Uterus (tissue), 4 donors: Measurements from ENCODE around the gene APBB3. TPM values are rescaled to one million over a fixed set of nuclear protein-coding genes. Genes with fewer than 3 reads are reported as not detected.
A peak's percentile ranks its signal among the peaks of the same experiment; 100 is the strongest.

ENCODE experiments used
- DNase-seq, 2 donors: peaks; one replicate each; pipeline ENCODE4 v3.0.0-alpha.2; 2019 to 2020
- H3K27ac ChIP-seq, 2 donors: fragments of 200-600 bp; sonication (generic); 1 replicate in 1 of 2; 2 replicates in 1 of 2; pipeline ENCODE4 v1.5.1; 2016 to 2018
- H3K27me3 ChIP-seq, 2 donors: fragments of 200-600 bp; sonication (generic); one replicate each; pipeline ENCODE4 v1.5.1; 2018 to 2019; ENCODE audit warnings: control low read depth in 1 of 2
- H3K36me3 ChIP-seq, 2 donors: fragments of 200-600 bp; sonication (generic); one replicate each; pipeline ENCODE4 v1.5.1; 2019; ENCODE audit warnings: control low read depth in 1 of 2
- H3K4me1 ChIP-seq, 2 donors: fragments of 200-600 bp; sonication (generic); one replicate each; pipeline ENCODE4 v1.5.1; 2018 to 2019; ENCODE audit warnings: control low read depth in 1 of 2
- H3K4me3 ChIP-seq, 2 donors: fragments of 200-600 bp; sonication (generic); 1 replicate in 1 of 2; 2 replicates in 1 of 2; pipeline ENCODE4 v1.5.1; 2018 to 2019; ENCODE audit warnings: mild to moderate bottlenecking in 1 of 2
- H3K9me3 ChIP-seq, 2 donors: fragments of 200-600 bp; sonication (generic); one replicate each; pipeline ENCODE4 v1.5.1; 2019; ENCODE audit warnings: control low read depth in 1 of 2
- POLR2A ChIP-seq, 2 donors: fragments of 450-650 bp; IDR thresholded peaks; one replicate each; pipeline ENCODE4 v1.6.1; 2016; ENCODE audit warnings: antibody characterized with exemption in 2 of 2, mild to moderate bottlenecking in 1 of 2, moderate library complexity in 1 of 2
- intact Hi-C: fragments of 100-400 bp; cut with DNase I; formaldehyde crosslinking; loops from one replicate; pipeline ENCODE4 v1.15.1; 2023; ENCODE audit warnings: low total_unique reads
- total RNA-seq, 4 donors: library from RNA; depleted of rRNA in 3 of 4; stranded (reverse); fragments of >200 nt in 3 of 4; gene quantifications; one replicate each; pipeline versions ENCODE4 v1.1.0 to v1.2.4, GENCODE V29; 2014 to 2023
- TF ChIP-seq, protein P1 (sequence below), 4 experiments: fragments of 200-600 bp in 2 of 4; fragments of 450-650 bp in 2 of 4; sonication (generic) in 2 of 4; IDR thresholded peaks; one replicate each; pipeline ENCODE4 v1.5.1; 2016 to 2019; ENCODE audit warnings: antibody characterized with exemption in 4 of 4, mild to moderate bottlenecking in 2 of 4, moderate library complexity in 1 of 4
- donor health status: DM: yes; HTN: yes; CAD: no.

APBB3 gene
- 10 to 100 TPM in 3 of 4 donors, 1 to 10 TPM in 1; 6.5 to 54.7 (median 27.4) TPM for total RNA-seq

- Histone ChIP-seq H3K27ac (peak within 1 kb of the TSS; percentile 81 to 94), H3K4me1 (peaks cover 8 to 17% of the 10 kb centered on the region in 2 donors), H3K36me3 (no peaks in the 10 kb centered on the region), H3K9me3 (no peaks in the 10 kb centered on the region), H3K4me3 (peak within 1 kb of the TSS; percentile 52 to 82), H3K27me3 (no peaks in the 10 kb centered on the region)
- intact Hi-C loops, result no loop called here
- TF ChIP-seq, protein P1, sequence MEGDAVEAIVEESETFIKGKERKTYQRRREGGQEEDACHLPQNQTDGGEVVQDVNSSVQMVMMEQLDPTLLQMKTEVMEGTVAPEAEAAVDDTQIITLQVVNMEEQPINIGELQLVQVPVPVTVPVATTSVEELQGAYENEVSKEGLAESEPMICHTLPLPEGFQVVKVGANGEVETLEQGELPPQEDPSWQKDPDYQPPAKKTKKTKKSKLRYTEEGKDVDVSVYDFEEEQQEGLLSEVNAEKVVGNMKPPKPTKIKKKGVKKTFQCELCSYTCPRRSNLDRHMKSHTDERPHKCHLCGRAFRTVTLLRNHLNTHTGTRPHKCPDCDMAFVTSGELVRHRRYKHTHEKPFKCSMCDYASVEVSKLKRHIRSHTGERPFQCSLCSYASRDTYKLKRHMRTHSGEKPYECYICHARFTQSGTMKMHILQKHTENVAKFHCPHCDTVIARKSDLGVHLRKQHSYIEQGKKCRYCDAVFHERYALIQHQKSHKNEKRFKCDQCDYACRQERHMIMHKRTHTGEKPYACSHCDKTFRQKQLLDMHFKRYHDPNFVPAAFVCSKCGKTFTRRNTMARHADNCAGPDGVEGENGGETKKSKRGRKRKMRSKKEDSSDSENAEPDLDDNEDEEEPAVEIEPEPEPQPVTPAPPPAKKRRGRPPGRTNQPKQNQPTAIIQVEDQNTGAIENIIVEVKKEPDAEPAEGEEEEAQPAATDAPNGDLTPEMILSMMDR (IDR thresholded peaks at IDR 0.05), result peak in 1 of 4 experiments; percentile 29
- peak; percentile 76 to 88 for TF ChIP-seq POLR2A (IDR thresholded peaks at IDR 0.05)
- DNase-seq, result peak; percentile 97 to 98
Measured at GRCh38 chr5:140564196-140565023, at the start of gene APBB3, which contains the start of gene SLC35A4. TSS of gene APBB3 (minus strand) at chr5:140564598. CDS start at chr5:140564245, 353 bp downstream. TSS of gene SLC35A4 (plus strand) at chr5:140564828. CDS start at chr5:140567170, 2,342 bp downstream.

- H3K4me1 ChIP-seq, result no peaks in the 10 kb centered on the region
- H3K36me3 ChIP-seq, result no peaks in the 10 kb centered on the region
- H3K4me3 ChIP-seq, result no peak overlapping the region
- DNase-seq, result no peak
- no peaks in the 10 kb centered on the region for H3K27me3 ChIP-seq
- intact Hi-C loops, result no loop called here
- no peak overlapping the region for H3K27ac ChIP-seq
- H3K9me3 ChIP-seq, result no peaks in the 10 kb centered on the region
- no peak for TF ChIP-seq POLR2A (IDR thresholded peaks at IDR 0.05)
- TF ChIP-seq, protein P1 (IDR thresholded peaks at IDR 0.05), result no peak
Measured at GRCh38 chr5:140611020-140611521, 46.7 kb upstream of the APBB3 start.

GRCh38 chr5:140609126-140609525, 44.7 kb upstream of the APBB3 start:
- H3K36me3 ChIP-seq, result no peaks in the 10 kb centered on the region
- TF ChIP-seq, protein P1 (IDR thresholded peaks at IDR 0.05), result no peak
- no peak for TF ChIP-seq POLR2A (IDR thresholded peaks at IDR 0.05)
- no peaks in the 10 kb centered on the region for H3K27me3 ChIP-seq
- DNase-seq, result peak in 1 of 2 donors; percentile 32
- no peaks in the 10 kb centered on the region for H3K4me1 ChIP-seq
- no peaks in the 10 kb centered on the region for H3K9me3 ChIP-seq
- intact Hi-C loops, result no loop called here
- H3K27ac ChIP-seq, result no peak overlapping the region
- H3K4me3 ChIP-seq, result no peak overlapping the region

DNA sequence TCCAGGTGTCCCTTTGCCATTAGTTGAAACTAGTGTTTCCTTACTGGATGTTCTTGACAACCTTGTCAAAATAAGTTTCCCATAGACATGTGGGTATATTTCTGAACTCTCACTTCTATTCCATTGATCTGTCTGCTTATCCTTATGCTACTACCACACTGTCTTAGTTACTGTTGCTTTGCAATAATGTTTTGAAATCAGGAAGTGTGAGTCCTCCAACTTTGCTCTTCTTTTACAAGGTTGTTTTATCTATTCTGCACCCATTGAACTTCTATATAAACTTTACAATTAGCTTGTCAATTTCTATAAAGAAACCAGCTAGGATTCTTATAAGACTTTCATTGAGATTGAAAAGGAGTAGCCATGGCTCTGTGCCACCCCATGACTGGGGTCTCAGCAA, 44.3 kb upstream of the APBB3 start:
- H3K27me3 ChIP-seq, result no peaks in the 10 kb centered on the region
- no peaks in the 10 kb centered on the region for H3K9me3 ChIP-seq
- H3K36me3 ChIP-seq, result no peaks in the 10 kb centered on the region
- H3K4me1 ChIP-seq, result no peaks in the 10 kb centered on the region
- intact Hi-C loops, result no loop called here
- no peak for TF ChIP-seq POLR2A (IDR thresholded peaks at IDR 0.05)
- TF ChIP-seq, protein P1 (IDR thresholded peaks at IDR 0.05), result no peak
- H3K27ac ChIP-seq, result no peak overlapping the region
- no peak for DNase-seq
- no peak overlapping the region for H3K4me3 ChIP-seq

GRCh38 chr5:140607031-140607430, 42.6 kb upstream of the APBB3 start:
- no peak for TF ChIP-seq POLR2A (IDR thresholded peaks at IDR 0.05)
- TF ChIP-seq, protein P1 (IDR thresholded peaks at IDR 0.05), result no peak
- intact Hi-C loops, result no loop called here
- H3K9me3 ChIP-seq, result no peaks in the 10 kb centered on the region
- no peak overlapping the region for H3K27ac ChIP-seq
- no peaks in the 10 kb centered on the region for H3K4me1 ChIP-seq
- no peak for DNase-seq
- H3K27me3 ChIP-seq, result no peaks in the 10 kb centered on the region
- H3K36me3 ChIP-seq, result no peaks in the 10 kb centered on the region
- no peak overlapping the region for H3K4me3 ChIP-seq
